C1 segment of cervical spinal cord (tissue), 14 donors: Measurements from ENCODE around the gene FANCC.

Source experiments
- DNase-seq, 14 donors: peaks; one replicate each; lab custom pipeline; 2025; lab: John Stamatoyannopoulos, UW

The FANCC gene

GRCh38 chr9:95148208-95148520 lies 169.3 kb downstream of the FANCC start:
- no peak for DNase-seq

DNA sequence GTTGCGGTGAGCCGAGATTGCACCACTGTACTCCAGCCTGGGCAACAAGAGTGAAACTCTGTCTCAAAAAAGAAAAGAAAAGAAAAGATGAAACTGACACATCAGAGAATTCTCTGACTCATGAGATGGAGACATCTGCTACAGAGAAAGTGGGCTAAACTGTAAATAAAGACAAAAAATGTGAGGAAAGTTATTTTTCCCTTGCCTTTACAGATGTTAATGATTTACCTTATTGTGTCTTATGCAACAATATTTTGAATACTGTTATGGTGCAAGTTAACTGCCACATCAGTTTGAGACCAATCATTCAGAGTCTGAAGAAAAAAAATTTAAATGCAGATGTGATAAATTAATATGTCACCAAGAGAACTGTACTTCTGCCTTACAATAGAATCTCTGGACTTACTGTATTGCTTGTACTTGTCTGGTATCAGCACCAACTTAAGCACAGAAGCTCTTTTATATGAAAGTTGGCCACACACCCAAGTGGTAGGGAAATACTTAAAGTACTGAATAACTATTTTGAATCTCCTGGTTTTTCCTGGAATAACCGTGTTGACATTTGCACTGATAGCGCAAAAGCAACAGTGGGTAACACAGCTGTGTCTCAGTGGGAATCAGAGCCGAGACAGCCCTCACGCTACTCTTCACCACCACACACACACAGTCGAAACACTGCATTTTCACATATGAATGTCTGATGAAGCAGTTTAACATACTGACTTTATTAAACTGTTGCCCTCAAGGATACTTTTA lies 169.9 kb downstream of the FANCC start:
- DNase-seq = no peak

- DNase-seq = no peak
These were observed 173.6 kb downstream of the FANCC start for GRCh38 chr9:95143591-95144561.

GRCh38 chr9:95142728-95143127 lies 174.8 kb downstream of the FANCC start:
- DNase-seq = no peak

DNA sequence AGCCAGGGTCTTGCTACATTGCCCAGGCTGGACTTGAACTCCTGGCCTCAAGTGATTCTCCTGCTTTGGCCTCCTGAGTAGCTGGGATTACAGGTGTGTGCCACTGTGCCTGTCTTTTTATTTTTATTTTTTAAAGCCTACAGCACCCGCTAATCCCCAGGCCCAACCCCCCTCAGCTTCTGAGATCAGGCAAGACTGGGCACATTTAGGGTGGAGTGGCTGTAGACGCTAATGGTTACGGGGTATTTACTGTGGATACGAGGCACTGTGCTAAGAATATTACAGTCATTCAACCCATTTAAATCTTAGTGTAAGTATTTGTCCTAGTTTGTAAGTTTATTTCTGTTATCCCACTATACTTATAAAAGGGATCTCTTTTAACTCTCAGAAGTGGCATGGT lies 175.2 kb downstream of the FANCC start:
- no peak for DNase-seq

DNA sequence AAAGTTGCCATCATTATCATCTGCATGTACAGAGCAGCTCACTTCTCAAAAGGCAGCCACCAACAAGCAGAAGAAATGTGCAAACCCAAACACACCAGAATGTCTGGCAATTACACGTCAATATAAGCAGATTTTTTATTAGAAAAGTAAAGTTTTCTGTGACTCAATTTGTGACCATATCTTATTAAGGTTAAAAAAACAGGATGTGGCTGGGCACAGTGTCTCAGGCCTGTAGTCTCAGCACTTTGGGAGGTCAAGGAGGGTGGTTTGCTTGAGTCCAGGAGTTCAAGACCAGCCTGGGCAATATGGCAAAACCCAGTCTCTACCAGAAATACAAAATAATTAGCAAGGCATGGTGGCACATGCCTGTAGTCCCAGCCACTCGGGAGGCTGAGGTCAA lies 176.7 kb downstream of the FANCC start:
- no peak for DNase-seq

DNA sequence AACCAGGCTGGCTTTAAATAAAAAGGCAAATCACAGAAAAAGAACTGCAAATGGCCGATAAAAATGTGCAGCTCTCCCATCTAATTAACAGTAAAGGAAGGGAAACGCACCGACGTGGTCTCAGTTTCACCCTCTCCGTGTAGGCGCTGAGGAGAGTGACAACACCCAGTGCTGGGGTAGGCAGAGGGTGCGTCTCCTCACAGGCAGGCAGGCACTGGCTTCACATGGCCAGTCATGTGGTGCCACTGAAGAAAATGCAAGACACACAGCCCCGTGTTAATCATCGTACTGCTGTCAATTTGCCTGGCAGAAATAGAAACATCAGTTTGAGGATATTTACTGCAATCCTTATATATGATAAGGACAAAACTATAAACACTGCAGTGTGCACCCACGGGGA lies 178.4 kb downstream of the FANCC start:
- no peak for DNase-seq

DNA sequence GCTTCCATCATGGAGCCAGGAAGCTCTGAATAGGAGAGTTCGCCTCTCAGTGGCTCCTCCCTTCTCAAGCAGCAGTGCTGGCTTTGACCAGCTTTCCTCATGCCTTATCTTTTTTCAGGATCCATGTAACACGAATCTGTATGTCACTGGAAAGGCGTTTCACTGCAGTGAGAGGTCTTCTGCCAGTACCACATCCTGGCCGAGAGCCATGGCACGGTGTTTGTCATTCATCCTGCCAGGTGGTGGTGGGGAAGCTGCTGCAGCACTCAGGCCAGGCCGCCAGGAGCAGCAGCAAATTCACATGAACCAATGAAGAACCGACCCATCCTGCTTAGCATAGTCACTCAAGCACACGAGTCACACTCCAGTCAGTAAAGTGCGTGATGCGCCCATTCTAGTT lies 179.0 kb downstream of the FANCC start:
- peak in 1 of 14 donors; percentile 65 for DNase-seq

DNA sequence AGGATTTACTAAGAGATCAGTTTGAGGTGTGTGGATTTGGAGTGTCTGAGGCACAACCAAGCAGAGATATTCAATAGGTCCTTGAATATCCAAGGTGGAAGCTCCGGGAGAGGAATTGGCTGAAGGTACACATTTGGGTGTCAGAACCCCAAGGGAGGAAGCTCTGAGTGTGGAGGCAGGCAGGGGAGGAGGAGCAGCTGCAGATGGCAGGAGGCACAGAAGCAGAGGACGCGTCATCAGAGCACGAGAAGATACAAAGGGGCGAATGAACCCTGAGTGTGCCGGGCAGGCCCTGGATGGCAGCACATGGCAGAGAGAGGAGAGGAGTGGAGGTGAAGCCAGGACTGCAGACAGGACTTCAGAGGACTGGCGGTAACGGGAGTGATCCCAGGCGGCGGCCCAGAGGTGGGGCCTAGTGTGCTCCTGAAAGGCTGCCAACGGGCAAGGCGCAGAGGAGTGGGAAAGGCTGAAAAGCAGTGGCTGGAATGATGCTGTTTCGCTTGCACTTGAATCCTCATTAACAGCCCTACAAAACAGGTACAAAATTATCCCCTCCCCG lies 179.8 kb downstream of the FANCC start:
- no peak for DNase-seq

DNA sequence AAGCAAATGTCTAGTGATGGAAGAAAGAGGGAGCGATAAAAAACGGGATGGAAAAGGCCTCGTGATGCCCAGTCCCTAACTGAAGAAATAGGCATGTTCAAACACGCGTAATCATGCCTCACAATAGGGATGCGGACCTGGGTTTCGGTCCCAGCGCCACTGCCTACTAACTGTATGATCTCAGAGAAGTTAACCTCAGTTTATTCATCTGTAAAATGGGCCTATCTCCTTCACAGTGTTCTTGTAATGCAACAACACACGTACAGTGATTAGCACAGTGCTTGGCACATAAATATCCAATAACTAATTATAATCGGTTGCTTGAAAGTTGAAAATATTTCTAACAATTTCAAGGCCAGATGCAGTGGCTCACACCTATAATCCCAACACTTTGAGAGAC lies 181.8 kb downstream of the FANCC start:
- no peak for DNase-seq

GRCh38 chr9:95134457-95134881 lies 183.0 kb downstream of the FANCC start:
- DNase-seq = no peak

- DNase-seq = no peak
These were observed 184.2 kb downstream of the FANCC start for GRCh38 chr9:95133325-95133705.

- DNase-seq = no peak
These were observed 184.9 kb downstream of the FANCC start for GRCh38 chr9:95132366-95133324.

DNA sequence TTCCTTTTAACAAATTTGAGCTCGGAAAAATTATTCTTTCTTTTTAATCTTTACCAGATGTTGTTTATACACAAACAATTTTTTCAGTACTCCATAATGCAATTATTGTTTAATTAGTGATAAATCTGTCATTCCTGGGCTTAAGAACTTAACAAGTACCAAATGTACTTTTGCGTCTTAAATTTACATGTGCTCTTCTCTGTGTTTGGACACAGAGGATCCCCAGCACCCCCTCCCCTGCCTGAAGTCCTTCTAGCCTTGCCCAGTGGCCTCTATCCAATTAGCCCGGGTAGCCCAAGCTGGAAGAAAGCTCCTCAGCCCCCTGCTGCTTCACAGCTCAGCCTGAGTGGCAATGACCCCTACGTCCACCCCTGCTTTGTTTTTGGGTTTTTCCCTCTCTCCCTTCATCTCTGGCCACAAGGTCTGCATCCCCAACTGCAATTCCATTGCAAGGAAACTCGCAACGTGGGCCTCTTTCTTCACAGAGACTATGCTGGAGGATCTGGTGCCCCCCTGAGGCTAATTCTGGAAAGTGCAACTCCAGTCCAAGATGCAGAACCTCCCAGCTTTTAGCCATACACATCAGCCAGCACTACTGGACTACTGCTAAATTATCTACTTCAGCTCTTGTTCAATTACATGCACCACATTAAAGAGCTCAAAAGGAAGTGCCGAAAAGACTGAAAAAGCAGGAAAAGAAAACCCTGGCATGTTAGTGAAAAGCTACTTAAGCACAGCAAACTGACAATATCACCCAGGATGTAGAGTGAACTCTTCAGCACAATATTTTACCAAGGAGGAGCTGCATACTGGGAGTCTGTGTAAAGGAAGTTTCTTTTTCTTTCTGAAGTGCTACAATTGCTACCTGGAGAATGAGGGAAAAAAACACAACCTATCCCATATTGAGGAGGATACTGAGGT lies 186.2 kb downstream of the FANCC start:
- peak in 12 of 14 donors; percentile 6 to 72 (median 42) for DNase-seq

- no peak for DNase-seq
These were observed 187.0 kb downstream of the FANCC start for GRCh38 chr9:95130484-95130883.

GRCh38 chr9:95129476-95130291 lies 187.8 kb downstream of the FANCC start:
- DNase-seq = no peak

- DNase-seq = no peak
These were observed 189.4 kb downstream of the FANCC start for GRCh38 chr9:95128177-95128524.

GRCh38 chr9:95127249-95128176 lies 190.0 kb downstream of the FANCC start:
- DNase-seq = peak; percentile 27 to 87 (median 77)
